Measurements from ENCODE around the gene CLCN7. TPM values are rescaled to one million over a fixed set of nuclear protein-coding genes. Genes with fewer than 3 reads are reported as not detected.

Gene CLCN7
- total and polyA plus RNA-seq, 2 of the 8 experiments (the other 6 are each of a cell fraction or from before 2014, with no cell fraction given): 38.6 to 81.5 TPM

DNA sequence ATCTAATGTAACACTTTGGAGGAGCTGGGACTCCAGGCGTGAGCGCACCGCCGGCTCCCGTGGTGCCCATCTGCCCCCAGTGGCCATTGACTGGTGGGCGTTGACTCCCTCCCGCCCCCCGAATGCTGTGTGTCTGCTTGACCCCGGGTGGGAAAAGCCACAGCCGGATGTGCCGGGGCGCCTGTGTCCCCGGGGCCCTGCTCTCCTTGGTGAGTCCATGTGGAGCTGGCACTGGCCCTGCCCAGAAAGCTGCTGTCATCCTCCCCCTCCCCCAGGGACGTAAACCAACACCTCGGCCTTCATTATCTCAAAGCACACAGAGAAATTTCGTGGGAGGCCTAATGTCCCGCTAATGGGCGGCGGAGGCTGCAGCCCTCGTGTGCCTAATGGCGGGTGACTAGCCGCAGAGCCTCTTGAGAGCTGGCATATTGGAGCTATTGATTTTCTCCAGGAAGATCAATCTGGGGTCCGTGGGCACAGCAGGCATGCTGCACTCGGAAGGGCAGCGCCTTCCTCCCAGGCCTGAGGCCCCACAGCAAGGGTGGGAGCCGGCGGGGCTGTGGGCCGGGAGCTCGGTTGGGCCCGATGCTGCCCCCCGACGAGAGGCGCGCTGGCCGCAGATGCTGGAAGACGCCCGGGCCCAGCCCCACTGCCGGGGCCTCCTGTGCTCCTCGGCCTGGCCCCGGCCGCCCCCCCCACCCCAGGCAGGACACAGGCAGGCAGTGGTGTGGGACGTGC lies 47.9 kb downstream of the CLCN7 start:
- Histone ChIP-seq H3K14ac (ENCODE audit: insufficient read length) (no peak overlapping the region), H3K9ac (replicated peaks in 1 of 4; ENCODE audit: extremely low read depth in 1 of 4, low read depth in 3 of 4, low read length in 3 of 4) (no peak overlapping the region), H3K23me2 (ENCODE audit: low read depth, low read length) (no peaks in the 10 kb centered on the region), H3K4ac (replicated peaks; ENCODE audit: insufficient read length, low read depth, low read length) (no peak overlapping the region), H3K79me1 (ENCODE audit: low read depth, low read length) (no peaks in the 10 kb centered on the region), H2AFZ (ENCODE audit: low read length) (no peak overlapping the region), H4K20me1 (replicated peaks in 1 of 2; ENCODE audit: control insufficient read depth in 1 of 2, insufficient read depth in 2 of 2, low read length in 2 of 2) (no peaks in the 10 kb centered on the region), H3K4me3 (ENCODE audit: extremely low read depth in 1 of 4, insufficient read depth in 2 of 4, low read depth in 3 of 4, low read length in 4 of 4) (no peak overlapping the region), H3K27me3 (replicated peaks in 1 of 4; ENCODE audit: control insufficient read depth in 3 of 4, extremely low read depth in 1 of 4, insufficient read depth in 3 of 4, low read length in 3 of 4) (no peaks in the 10 kb centered on the region), H2BK20ac (ENCODE audit: low read length) (no peak overlapping the region), H3K4me1 (replicated peaks in 1 of 4; ENCODE audit: control insufficient read depth in 3 of 4, insufficient read depth in 4 of 4, low read length in 3 of 4) (no peaks in the 10 kb centered on the region; a peak in 2 of 7 replicates), H2AK5ac (ENCODE audit: low read depth, low read length) (no peak overlapping the region), H3K18ac (ENCODE audit: extremely low read depth, low read length) (no peak overlapping the region), H2BK120ac (replicated peaks; ENCODE audit: low read depth, low read length) (no peak overlapping the region), H4K91ac (replicated peaks; ENCODE audit: insufficient read length, low read length) (no peak overlapping the region), H3K27ac (ENCODE audit: low read depth, low read length) (no peak overlapping the region), H4K8ac (ENCODE audit: extremely low read depth, insufficient read depth, low read length) (peak overlapping the region; percentile 84), H2BK12ac (ENCODE audit: low read depth, low read length) (0 out of 2 replicates have a peak overlapping the region, but pooled peaks have one; percentile 7), H3K23ac (ENCODE audit: insufficient read length) (no peak overlapping the region), H3K79me2 (ENCODE audit: control insufficient read depth in 1 of 2, insufficient read depth in 2 of 2, low read length in 2 of 2) (no peaks in the 10 kb centered on the region), H4K5ac (ENCODE audit: insufficient read length, low read depth, low read length) (no peak overlapping the region), H2BK15ac (ENCODE audit: low read length) (no peak overlapping the region), H3K56ac (replicated peaks; ENCODE audit: insufficient read length, low read depth, low read length) (no peak overlapping the region), H3K9me3 (ENCODE audit: insufficient read depth in 2 of 2, low read depth in 1 of 2, low read length in 1 of 2) (no peaks in the 10 kb centered on the region), H2BK5ac (ENCODE audit: low read depth, low read length) (peak overlapping the region; percentile 60; the same call in 1 of the 2 replicates), H3K36me3 (ENCODE audit: control insufficient read depth in 2 of 4, insufficient read depth in 4 of 4, low read length in 3 of 4) (no peaks in the 10 kb centered on the region), H3K4me2 (ENCODE audit: insufficient read depth in 1 of 2, low read depth in 2 of 2, low read length in 2 of 2) (no peak overlapping the region)
- TF ChIP-seq, protein P1, sequence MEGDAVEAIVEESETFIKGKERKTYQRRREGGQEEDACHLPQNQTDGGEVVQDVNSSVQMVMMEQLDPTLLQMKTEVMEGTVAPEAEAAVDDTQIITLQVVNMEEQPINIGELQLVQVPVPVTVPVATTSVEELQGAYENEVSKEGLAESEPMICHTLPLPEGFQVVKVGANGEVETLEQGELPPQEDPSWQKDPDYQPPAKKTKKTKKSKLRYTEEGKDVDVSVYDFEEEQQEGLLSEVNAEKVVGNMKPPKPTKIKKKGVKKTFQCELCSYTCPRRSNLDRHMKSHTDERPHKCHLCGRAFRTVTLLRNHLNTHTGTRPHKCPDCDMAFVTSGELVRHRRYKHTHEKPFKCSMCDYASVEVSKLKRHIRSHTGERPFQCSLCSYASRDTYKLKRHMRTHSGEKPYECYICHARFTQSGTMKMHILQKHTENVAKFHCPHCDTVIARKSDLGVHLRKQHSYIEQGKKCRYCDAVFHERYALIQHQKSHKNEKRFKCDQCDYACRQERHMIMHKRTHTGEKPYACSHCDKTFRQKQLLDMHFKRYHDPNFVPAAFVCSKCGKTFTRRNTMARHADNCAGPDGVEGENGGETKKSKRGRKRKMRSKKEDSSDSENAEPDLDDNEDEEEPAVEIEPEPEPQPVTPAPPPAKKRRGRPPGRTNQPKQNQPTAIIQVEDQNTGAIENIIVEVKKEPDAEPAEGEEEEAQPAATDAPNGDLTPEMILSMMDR (IDR thresholded peaks at IDR 0.05; ENCODE audit: control extremely low read depth in 1 of 3, insufficient read depth in 1 of 3, low read depth in 1 of 3, low read length in 3 of 3): peak in 2 of 3 experiments; percentile 28 to 45; a peak in 2 of 4 replicates
- TF ChIP-seq KDM5A (IDR thresholded peaks at IDR 0.05; ENCODE audit: low read length): no peak
- TF ChIP-seq, protein P2, sequence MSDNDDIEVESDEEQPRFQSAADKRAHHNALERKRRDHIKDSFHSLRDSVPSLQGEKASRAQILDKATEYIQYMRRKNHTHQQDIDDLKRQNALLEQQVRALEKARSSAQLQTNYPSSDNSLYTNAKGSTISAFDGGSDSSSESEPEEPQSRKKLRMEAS (IDR thresholded peaks at IDR 0.05): no peak
- TF ChIP-seq SIN3A (conservative IDR thresholded peaks at IDR 0.05 in 1 of 2, IDR thresholded peaks at IDR 0.05 in 1 of 2; ENCODE audit: low read depth in 1 of 2, low read length in 2 of 2): no peak
- no peak for TF ChIP-seq CHD1 (IDR thresholded peaks at IDR 0.05; ENCODE audit: low read depth, low read length)
- peak in 1 of 2 experiments; percentile 24; a peak in 1 of 4 replicates for TF ChIP-seq RAD21 (IDR thresholded peaks at IDR 0.05 in 1 of 2, conservative IDR thresholded peaks at IDR 0.05 in 1 of 2; ENCODE audit: low read depth in 2 of 2, low read length in 2 of 2)
- no peak for TF ChIP-seq NANOG (IDR thresholded peaks at IDR 0.05; ENCODE audit: insufficient read depth, low read depth, low read length, poor library complexity, severe bottlenecking)
- TF ChIP-seq KDM4A (IDR thresholded peaks at IDR 0.05; ENCODE audit: low read depth, low read length, severe bottlenecking): no peak
- DNase-seq (ENCODE audit: low read depth in 1 of 2, low spot score in 2 of 2) (peak in 1 of 2 experiments; percentile 50), FAIRE-seq (no peak)
- CTCF ChIA-PET (ENCODE audit: partially characterized antibody): interaction anchor here (1.2 to 3.9 kb wide), 10 partner anchors 12 to 126 kb away, joined by 3 to 30 read pairs (median 4); partner anchors contain the start of gene CCDC154
- WGBS, 2 experiments (ENCODE audit: extremely low coverage in 1 of 2, insufficient coverage in 1 of 2, insufficient read length in 1 of 2, insufficient replicate concordance in 2 of 2, low coverage in 1 of 2, low lambda C conversion rate in 2 of 2, missing lambda C conversion rate in 1 of 2): 92% methylated on average over 34 of the region's 42 CpGs; no CpG with 5 or more reads in 1 of the 2 experiments
- POLR2A ChIA-PET (ENCODE audit: partially characterized antibody): interaction anchor here (0.7 to 4.3 kb wide), 6 partner anchors 12 to 95 kb away, joined by 3 to 22 read pairs (median 4); partner anchors contain the start of gene UNKL
